Fibroblast of pulmonary artery (primary cell): Measurements from ENCODE around the gene UBALD1.

Source experiments
- DNase-seq: peaks from one replicate; pipeline ENCODE4 v3.0.0-alpha.2; 2010; ENCODE audit warnings: low read depth
- H3K4me3 ChIP-seq: replicated peaks from 2 replicates; pipeline ENCODE4 v1.5.1; 2011; ENCODE audit warnings: low read depth, mild to moderate bottlenecking, control low read depth, low read length, moderate library complexity
- TF ChIP-seq, protein P1 (sequence below): IDR thresholded peaks from 2 replicates; pipeline ENCODE4 v1.5.1; 2011; ENCODE audit warnings: mild to moderate bottlenecking, control low read depth, low read length, inconsistent platforms; ENCODE audit errors: missing control alignments

Gene UBALD1

DNA sequence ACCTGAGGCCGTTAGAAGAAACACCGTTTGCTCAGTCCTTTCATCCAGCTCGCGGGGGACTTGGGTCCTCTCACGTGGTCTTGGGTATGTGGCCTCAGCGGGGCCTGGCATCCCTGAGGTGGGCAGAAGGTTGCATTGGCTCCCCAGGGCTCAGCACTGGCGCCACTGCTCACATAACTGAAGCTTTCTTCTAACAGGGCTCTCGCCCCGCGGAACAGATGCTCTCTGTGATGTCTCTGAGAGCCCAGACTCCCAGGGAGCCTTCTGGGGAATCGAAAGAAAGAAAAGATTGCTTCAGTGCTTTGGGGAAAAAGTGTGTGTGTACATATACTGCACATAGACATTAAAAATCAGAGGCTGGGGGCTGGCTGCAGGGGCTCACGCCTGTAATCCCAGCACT is 20.1 kb upstream of the UBALD1 start:
- TF ChIP-seq, protein P1, sequence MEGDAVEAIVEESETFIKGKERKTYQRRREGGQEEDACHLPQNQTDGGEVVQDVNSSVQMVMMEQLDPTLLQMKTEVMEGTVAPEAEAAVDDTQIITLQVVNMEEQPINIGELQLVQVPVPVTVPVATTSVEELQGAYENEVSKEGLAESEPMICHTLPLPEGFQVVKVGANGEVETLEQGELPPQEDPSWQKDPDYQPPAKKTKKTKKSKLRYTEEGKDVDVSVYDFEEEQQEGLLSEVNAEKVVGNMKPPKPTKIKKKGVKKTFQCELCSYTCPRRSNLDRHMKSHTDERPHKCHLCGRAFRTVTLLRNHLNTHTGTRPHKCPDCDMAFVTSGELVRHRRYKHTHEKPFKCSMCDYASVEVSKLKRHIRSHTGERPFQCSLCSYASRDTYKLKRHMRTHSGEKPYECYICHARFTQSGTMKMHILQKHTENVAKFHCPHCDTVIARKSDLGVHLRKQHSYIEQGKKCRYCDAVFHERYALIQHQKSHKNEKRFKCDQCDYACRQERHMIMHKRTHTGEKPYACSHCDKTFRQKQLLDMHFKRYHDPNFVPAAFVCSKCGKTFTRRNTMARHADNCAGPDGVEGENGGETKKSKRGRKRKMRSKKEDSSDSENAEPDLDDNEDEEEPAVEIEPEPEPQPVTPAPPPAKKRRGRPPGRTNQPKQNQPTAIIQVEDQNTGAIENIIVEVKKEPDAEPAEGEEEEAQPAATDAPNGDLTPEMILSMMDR, result no peak
- H3K4me3 ChIP-seq, result no peak overlapping the region
- DNase-seq, result no peak

DNA sequence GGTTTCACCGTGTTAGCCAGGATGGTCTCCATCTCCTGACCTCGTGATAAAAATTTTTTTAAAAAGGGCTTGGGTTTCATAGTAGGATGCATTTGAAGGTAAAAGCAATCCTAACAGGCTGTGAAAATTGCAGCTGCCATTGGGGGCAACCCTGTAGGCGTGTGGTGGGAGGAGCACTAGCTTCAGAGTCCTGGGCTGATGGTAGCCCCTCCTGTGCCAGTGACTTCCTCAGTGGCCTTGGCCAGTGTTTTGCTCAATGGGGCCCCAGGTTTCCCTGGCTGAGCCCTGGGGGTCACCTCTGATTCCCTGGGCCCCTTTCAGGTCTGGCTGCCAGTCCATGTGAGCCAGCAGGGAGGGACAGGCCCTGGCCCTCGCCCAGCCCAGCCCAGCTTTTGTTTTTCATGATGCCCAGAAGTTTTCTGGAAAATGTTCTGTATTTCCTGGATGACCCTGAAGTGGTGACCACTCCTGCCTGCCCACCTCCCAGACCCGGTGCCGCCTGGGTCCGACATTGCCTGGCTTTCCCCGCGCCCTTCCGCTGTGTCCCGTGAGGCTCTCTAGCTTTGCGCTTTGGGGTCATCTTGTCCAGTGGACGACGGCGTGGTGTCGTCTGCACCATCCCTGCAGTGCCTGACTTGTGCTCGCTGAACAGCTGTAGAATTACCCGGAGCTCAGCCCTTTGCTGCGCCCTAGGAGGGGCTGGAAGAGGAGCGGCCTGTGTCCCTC is 19.4 kb upstream of the UBALD1 start:
- H3K4me3 ChIP-seq, result no peak overlapping the region
- TF ChIP-seq, protein P1, result no peak
- no peak for DNase-seq

DNA sequence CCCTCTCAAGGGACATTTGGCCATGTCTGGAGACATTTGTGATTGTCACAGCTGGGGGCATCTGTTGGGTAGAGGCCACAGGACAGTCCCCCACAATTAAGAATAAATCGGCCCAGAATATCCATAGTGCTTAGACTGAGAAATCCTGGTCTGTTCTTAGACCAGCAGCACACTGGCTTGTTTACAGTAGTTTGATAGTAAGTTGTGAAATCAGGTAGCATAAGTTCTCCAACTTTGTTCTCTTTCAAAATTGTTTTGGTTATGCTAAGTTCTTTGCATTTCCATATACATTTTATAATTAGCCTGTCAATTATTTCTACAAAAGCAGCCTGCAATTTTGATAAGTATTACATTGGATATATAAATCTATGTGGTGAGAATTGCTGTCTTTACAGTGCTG is 16.8 kb upstream of the UBALD1 start:
- TF ChIP-seq, protein P1, result no peak
- H3K4me3 ChIP-seq, result no peak overlapping the region
- no peak for DNase-seq

DNA sequence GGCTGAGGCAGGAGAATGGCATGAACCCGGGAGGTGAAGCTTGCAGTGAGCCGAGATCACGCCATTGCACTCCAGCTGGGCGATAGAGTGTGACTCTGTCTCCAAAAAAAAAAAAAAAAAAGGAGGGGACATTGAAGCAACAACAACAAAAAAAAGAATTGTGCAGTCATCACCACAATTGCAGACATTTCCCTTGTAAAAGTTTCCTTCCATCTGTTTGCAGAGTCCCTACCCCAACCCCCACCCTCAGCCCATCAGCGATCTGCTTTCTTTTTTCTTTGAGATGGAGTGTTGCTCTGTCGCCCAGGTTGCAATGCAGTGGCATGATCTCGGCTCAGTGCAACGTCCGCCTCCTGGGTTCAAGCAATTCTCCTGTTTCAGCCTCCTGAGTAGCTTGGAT is 13.6 kb upstream of the UBALD1 start:
- DNase-seq, result no peak
- TF ChIP-seq, protein P1, result no peak

DNA sequence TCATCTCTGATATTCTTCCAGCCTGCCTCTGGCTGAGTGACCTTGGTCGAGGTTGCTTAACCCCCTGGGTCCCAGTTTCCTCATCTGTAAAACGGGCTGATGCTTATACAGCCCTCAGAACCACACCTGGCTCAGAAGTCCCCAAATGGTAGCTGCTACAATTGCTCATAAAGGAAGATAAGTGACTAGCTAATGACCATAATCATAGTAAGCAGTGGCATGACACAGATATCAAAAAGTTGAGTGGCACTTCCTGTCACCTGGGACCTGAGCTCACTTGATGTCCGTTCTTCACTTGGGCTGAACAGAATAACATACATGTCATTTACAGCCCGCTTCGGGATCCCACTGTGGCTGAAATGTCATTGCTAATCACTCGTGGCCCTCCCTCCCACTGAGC is 11.7 kb upstream of the UBALD1 start:
- TF ChIP-seq, protein P1, result no peak
- H3K4me3 ChIP-seq, result peak overlapping the region; percentile 87
- no peak for DNase-seq

More for the DNA sequence above, 13.6 kb upstream of the UBALD1 start:
- no peak overlapping the region for H3K4me3 ChIP-seq

DNA sequence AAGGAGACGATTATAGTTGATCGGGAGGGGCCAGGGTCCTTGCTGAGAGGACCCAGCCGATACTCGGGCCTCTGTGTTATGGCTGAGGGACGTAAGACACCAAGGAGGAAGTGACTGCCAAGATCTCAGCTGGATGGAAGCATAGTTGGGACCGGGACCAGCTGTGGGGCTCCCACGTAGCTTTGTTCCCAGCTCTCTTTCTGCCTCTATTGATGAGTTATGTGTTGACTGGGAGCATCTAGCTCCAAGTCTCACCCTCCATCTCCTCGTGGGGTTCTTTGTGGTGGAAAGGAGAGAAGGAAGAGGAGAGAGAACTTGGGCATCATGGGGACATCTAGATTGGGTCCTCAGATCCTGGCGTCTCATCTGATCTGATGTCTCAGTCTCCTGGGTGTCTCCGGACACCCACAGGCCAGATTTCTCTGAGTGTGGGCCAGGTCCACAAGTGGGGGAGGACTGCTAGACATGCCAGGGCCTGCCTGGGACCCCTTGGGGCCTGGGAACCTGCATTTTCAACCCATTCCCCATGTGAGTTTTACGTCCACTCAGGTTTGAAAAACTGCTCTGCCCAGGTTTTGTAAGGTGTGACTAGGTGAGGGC is 11.0 kb upstream of the UBALD1 start:
- H3K4me3 ChIP-seq, result peak overlapping the region; percentile 87
- DNase-seq, result no peak
- TF ChIP-seq, protein P1, result no peak
